ENCODE data around the gene SCAANT1. TPM values are rescaled to one million over a fixed set of nuclear protein-coding genes. Genes with fewer than 3 reads are reported as not detected.

The SCAANT1 gene
- total RNA-seq, 3 donors from 2014 or later, result not detected

- TF ChIP-seq CTCF (IDR thresholded peaks at IDR 0.05), result no peak
- Histone ChIP-seq H3K4me1 (ENCODE audit: low read depth) (peaks cover 12% of the 10 kb centered on the region), H3K36me3 (ENCODE audit: low read depth) (no peaks in the 10 kb centered on the region), H3K4me3 (no peak overlapping the region), H3K9me3 (no peaks in the 10 kb centered on the region)
- ATAC-seq (no peak), DNase-seq (no peak)
- intact Hi-C loops (cut with DNase I, micrococcal nuclease), result no loop called here
Observed at GRCh38 chr3:63877737-63878393, 34.3 kb downstream of the SCAANT1 start.

DNA sequence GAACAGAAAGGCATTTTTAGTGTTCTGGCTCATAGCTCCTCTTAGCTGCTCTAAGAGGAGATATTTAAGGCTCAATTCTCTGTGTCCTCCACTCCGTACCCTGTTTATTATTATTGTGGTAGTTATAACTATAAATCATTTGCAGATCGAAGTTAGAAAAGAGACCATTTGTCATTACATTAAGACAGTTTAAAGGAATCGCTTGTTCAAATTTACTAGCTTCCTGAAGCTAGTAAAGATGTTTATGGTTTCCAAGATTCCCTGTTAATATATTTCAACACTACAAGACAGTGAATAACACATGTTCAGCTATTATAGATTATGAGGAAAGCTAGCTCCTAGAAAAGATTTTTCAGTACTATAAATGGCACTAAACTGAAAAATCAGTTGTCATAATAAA, 35.9 kb downstream of the SCAANT1 start:
- no peak overlapping the region for H3K4me3 ChIP-seq
- H3K4me1 ChIP-seq (ENCODE audit: low read depth), result peaks cover 12% of the 10 kb centered on the region
- H3K36me3 ChIP-seq (ENCODE audit: low read depth), result no peaks in the 10 kb centered on the region
- no peak for TF ChIP-seq CTCF (IDR thresholded peaks at IDR 0.05)
- ATAC-seq (no peak), DNase-seq (no peak)
- intact Hi-C loops (cut with DNase I, micrococcal nuclease), result no loop called here
- no peaks in the 10 kb centered on the region for H3K9me3 ChIP-seq

GRCh38 chr3:63875510-63875909, 36.7 kb downstream of the SCAANT1 start:
- Histone ChIP-seq H3K4me1 (ENCODE audit: low read depth) (peaks cover 8% of the 10 kb centered on the region), H3K4me3 (no peak overlapping the region), H3K9me3 (no peaks in the 10 kb centered on the region), H3K36me3 (ENCODE audit: low read depth) (no peaks in the 10 kb centered on the region)
- intact Hi-C loops (cut with DNase I, micrococcal nuclease), result no loop called here
- no peak for TF ChIP-seq CTCF (IDR thresholded peaks at IDR 0.05)
- ATAC-seq (no peak), DNase-seq (no peak)

GRCh38 chr3:63874769-63875168, 37.4 kb downstream of the SCAANT1 start:
- no peak for TF ChIP-seq CTCF (IDR thresholded peaks at IDR 0.05)
- Histone ChIP-seq H3K36me3 (ENCODE audit: low read depth) (no peaks in the 10 kb centered on the region), H3K4me1 (ENCODE audit: low read depth) (peaks cover 3% of the 10 kb centered on the region), H3K9me3 (no peaks in the 10 kb centered on the region), H3K4me3 (no peak overlapping the region)
- no peak for DNase-seq
- intact Hi-C loops (cut with DNase I, micrococcal nuclease), result no loop called here
- no peak for ATAC-seq

DNA sequence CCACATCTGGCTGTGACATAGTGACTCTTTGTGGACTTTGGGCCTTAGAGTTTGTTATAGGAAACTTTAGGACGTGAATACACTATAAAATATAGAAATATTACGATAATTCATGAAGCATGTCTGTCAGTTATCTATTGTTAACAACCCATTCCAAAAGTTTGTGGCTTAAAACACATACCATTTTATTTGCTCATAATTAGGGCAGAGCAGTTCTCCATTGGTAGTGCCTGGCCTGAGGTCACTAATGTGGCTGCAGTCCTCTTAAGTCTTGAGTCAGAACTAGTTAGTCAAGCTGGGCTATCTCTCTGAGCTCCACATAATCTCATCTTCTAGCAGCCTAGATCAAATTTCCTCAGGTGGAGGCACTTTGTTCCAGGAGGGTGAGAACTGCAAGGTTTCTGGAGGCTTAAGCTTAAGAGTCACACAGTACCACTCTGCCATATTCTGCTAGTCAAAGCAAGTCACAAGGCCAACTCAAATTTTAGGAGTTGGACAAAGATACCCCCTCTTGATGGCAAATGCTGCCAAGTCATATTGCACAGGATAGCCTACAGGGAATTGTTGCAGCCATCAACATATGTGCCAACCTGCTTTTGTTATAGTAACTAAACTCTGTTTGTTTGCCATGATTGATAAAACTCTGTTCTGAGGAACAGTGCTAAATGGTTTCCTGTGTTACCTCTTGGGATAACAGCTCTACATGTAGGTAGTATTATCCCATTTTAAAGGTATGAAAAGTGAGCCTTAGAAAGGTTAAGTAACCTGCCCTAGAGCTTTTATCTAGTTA, 39.9 kb downstream of the SCAANT1 start:
- Histone ChIP-seq H3K4me1 (ENCODE audit: low read depth) (no peaks in the 10 kb centered on the region), H3K4me3 (no peak overlapping the region), H3K9me3 (no peaks in the 10 kb centered on the region), H3K36me3 (ENCODE audit: low read depth) (no peaks in the 10 kb centered on the region)
- ATAC-seq, result no peak
- intact Hi-C loops (cut with DNase I, micrococcal nuclease), result no loop called here
- DNase-seq, result no peak
- TF ChIP-seq CTCF (IDR thresholded peaks at IDR 0.05), result no peak
